LHCN-M2 (cell line): ENCODE results near the gene METRNL. TPM values are rescaled to one million over a fixed set of nuclear protein-coding genes. Genes with fewer than 3 reads are reported as not detected.
A peak's percentile ranks its signal among the peaks of the same experiment; 100 is the strongest.

Source experiments
- DNase-seq: peaks from one replicate; pipeline ENCODE4 v3.0.0-alpha.2; 2012; ENCODE audit warnings: low read depth
- total RNA-seq: library from RNA; depleted of rRNA; stranded (reverse); fragments of >200 nt; gene quantifications from 2 replicates; pipeline ENCODE4 v1.2.3, GENCODE V29; 2014

Gene METRNL
- total RNA-seq, 1 experiment from 2014 or later: 32.7 TPM

DNA sequence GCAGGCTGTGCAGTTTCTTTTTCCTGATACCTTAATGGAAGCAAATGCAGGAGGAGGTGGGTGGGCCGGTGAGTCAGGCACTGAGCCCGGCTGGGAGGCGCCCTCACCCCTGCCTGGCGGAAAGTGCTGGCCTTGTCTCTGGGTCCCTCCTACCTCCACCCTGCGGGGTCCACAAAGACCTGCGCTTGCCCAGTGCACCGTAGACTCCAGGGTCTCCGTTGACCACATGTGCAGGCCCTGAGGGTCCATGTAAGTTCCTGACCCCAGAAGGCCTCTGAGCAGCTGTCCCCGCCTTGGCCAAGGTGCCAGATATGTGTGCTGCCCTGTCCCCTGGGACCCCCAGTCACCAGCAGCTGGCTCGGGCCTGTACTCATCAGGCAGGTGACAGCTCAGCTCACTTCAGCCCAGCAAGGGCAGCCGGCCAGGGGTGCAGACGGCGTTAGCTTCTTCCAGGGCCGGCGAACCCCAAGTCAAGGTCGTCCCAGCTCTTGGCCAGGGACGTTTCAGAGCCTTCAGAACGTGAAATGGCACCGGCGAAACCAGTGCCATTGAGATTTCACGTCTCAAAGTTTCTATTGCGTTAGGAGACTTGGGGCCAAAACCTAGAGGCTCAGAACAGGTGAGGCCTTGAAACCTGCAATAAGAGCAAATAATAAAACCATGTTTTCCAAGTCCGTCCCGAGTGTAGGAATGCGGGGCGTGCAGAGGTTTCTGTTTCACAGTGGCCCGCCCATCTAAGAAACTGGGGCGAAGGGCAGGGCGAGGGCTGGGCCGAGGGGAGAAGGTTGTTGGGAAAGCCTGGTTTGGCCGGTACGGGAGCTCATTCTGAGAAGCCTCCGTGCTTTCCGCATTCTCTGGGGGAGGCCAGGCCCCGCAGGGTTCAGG, 12.1 kb downstream of the METRNL start:
- no peak for DNase-seq

DNA sequence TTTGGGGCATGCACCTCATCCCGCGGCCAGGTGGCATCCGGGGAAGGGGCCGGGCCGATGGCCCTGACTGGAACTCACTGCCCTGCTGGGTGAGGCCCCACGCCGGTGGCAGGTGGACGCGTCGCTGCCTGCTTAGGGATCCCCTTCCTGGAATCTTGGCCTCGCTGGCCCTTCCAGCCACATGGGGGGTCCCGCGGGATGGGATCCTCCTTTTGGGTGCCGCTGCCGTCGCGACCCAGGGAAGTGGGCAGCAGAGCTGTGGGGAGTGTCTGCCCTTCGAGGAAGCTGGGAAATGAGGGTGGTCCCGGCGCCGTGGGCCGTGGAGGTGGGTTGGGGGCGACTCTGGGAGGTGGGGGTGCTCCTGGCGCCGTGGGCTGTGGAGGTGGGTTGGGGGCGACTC, 12.8 kb downstream of the METRNL start:
- DNase-seq: no peak

DNA sequence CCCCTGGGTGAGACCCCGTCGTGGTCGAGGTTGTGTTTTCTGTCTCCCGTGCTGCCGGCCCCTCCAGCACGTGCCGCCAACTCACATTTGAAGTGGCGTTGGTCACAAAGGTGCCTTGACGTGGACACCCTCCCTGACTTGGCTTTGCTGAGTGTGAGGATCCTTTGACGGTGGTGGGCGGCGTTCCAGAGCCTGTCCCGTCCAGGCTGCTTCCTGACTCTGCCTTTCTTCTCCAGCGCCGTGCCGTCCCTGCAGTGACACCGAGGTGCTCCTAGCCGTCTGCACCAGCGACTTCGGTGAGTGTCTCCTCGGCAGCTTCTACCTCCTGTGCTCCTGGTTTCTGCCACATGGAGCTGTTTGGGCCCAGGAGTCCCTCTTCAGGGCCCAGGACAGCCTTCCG, 13.5 kb downstream of the METRNL start:
- no peak for DNase-seq

DNA sequence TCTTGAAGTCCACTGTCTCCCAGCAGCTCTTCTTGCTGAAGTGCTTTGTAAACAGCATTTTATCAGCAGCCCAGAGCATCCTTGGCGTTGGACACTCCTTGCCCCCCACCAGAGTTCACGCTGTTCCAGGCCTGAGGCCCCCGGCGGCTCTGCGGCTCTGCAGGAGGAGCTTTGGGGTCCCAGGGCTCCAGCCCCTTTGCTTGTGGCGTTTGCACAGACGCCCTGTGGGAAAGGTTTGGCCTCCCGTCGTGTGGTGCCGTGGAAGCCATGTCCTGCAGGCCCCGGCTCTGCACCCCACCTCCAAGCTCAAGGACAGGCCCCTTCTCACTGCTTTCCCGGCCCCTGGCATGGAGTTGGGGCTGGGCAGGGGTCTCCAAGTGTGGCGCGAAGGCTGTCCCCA, 14.1 kb downstream of the METRNL start:
- DNase-seq: no peak

DNA sequence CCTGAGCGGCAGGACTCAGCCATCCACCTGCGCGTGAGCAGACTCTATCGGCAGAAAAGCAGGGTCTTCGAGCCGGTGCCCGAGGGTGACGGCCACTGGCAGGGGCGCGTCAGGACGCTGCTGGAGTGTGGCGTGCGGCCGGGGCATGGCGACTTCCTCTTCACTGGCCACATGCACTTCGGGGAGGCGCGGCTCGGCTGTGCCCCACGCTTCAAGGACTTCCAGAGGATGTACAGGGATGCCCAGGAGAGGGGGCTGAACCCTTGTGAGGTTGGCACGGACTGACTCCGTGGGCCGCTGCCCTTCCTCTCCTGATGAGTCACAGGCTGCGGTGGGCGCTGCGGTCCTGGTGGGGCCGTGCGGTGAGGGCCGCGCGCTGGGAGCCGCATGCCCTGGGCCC, 14.9 kb downstream of the METRNL start:
- DNase-seq: no peak

DNA sequence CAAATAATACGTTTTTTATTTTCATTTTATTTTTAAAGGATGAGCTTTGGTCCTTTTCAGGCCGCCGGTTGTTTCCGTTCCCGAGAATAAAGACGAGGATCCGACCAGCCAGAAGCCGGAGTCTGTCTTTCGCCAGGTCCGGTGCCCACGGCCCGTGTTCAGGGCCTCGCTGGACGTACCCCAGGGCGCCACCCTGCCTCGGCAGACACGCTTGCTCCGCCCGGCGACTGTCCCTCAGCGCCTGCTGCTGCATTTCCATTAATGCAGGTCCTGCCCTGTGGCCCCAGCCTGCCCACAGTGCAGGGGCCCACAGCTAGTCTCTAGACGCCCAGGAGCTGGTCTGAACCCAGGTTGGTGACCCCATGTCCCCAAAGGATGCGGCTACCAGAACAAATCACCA, 15.6 kb downstream of the METRNL start:
- no peak for DNase-seq

DNA sequence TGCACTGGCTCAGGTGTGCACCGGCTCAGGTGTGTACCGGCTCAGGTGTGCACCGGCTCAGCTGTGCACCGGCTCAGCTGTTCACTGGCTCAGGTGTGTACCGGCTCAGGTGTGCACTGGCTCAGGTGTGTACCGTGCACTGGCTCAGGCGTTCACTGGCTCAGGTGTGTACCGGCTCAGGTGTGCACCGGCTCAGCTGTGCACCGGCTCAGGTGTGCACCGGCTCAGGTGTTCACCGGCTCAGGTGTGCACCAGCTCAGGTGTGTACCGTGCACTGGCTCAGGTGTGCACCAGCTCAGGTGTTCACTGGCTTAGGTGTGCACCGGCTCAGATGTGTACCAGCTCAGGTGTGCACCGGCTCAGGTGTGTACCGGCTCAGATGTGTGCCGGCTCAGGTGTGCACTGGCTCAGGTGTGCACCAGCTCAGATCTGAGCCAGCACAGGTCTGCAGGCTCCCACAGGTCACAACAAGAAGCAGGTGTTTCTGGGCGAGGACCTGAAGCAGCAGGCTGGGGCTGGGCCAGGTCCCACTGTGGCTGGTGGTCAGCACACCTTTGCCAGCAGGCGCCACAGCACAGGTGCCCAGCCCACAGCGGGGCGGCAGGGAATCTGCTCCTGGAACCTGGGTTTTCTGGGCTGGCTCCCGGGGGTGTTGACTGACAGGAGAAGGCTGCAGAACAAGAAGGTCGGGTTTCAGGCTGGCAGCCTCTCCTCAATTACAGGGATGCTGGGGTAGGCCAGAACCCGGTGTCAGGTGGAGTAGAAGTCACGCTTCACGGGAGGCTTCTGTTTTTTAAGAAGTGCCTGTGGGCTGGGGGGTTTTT, 17.2 kb downstream of the METRNL start:
- DNase-seq: no peak

DNA sequence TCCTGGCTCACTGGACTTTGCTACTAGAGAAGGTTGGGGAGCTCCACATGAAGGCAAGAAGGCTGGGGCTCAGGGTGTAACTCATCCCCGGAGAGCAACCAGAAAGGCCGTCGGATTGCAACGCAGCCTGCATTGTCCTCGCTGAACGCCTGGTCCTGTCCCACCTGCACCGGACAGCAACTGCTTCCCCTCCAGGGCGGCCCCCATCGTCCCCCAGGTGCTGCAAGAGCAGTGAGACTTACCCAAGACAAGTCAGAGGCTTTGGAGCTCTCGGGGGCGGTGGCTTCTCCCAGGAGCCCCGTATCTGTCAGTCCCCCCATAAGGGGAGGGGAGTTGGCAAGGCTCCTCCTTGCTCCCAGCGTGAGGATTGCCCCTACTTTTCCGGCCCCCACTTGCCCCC, 18.4 kb downstream of the METRNL start:
- DNase-seq: no peak

DNA sequence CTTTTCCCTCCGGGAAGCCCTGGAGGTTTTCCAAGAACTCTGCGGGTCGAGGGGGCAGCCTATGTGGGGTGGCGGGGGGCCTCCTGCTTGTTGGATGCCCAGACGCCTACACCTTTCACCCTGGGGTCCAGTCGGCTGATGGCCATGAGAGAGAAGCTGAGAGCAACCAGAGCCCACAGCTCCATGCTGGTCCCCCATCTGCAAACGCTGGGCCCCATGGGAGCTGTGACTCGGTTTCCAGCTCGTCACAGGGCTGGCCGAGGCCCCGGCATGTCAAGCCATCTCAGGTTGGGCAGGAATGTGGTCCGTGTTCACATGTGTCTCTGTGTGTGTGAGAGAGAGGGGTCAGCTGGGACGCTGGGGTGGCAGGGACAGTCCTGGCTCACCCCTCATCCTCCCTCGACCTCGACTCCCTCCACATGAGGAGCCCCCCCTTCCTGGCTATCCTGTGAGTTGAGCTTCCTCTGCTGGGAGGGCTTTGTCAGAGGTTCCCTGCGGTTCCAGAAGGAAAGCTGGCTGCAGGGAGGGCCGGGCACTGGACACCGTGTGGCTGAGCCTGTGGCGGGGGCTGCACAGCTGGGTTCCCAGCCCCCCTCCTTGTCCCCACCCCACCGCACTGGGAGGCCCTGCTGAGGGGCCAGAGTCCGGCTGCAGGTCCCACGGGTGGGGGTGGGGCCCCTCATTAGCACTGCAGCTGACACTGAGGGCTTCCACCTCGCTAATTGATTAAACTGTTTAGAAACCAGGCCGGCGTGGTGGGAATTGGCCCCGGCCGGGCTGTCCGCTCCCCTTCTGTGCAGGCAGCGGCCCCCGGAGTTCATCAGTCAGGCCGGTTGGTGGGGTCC, 19.1 kb downstream of the METRNL start:
- no peak for DNase-seq

DNA sequence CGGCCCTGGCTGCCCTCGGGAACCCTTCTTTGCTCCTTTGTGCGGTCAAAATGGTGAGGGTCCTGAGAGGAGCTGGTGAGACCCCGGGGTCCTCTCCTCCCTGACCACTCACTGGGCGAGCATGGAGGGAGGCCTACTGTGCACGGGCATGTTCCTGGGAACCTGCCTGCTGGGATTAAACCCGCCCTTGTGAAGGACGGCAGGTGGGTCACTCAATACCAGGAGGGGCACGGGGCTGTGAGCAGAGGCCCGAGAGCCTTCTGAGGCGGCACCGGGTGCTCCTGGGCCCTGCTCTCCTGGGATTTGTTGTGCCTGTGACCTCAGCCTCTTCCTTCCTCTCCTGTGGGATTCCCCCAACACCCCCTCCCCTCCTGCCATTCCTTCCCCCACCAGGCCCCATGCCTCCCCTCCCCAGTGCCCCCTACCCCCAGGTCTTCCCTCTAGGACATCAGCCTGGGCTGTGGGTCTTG, 19.7 kb downstream of the METRNL start:
- DNase-seq: no peak

DNA sequence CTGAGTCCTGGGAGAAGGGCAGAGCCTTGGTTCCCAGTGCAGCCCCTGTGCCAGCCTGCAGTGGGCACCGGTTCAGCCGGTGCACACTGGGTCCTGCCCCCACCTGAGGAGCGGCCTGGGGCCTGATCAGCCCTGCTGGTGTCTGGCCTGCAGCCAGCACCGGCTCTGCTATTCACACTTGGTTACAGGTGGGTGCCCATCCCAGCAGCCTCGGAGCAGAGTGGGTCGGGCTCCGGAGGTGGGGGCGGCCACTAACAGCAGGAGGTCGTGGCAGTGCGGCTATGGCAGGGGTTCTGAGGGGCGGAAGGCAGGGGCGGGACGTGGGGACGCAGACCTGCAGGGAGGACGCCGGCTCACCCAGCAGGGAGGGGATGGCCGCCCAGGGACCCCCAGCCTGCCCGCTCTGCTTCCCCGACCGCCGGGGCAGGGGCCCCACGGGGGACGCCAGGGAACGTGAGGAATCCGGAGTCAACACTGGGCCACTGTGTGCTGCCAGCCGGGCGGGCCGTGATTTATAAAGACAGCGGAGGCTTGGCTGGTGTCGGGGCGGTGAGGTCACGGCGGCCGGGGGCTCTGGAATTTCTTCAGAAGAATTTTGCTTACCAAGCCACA, 20.3 kb downstream of the METRNL start:
- DNase-seq: no peak

DNA sequence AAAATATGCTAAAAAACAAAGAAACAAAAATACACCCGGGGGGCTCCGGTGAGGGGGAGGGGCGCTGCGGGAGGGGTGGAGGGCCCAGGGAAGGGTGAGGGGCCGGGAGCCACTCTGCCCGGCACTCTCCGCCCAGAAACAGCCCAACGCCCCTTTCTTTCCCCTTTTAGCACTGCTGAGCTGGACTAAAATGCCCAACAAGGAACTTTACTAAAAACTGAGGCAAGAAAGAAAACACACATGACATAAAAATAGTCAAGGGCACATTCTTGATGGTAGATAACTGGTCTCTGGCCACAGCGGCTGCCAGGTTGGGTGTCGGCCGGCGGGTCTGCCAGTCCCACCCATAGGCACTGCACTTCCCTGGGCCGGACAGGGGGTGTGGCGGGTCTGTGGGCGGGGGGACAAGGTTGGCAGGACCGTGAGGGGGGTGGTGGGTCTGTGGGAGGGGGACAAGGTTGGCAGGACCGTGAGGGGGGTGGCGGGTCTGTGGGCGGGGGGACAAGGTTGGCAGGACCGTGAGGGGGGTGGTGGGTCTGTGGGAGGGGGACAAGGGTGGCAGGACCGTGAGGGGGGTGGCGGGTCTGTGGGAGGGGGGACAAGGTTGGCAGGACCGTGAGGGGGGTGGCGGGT, 20.9 kb downstream of the METRNL start:
- no peak for DNase-seq

DNA sequence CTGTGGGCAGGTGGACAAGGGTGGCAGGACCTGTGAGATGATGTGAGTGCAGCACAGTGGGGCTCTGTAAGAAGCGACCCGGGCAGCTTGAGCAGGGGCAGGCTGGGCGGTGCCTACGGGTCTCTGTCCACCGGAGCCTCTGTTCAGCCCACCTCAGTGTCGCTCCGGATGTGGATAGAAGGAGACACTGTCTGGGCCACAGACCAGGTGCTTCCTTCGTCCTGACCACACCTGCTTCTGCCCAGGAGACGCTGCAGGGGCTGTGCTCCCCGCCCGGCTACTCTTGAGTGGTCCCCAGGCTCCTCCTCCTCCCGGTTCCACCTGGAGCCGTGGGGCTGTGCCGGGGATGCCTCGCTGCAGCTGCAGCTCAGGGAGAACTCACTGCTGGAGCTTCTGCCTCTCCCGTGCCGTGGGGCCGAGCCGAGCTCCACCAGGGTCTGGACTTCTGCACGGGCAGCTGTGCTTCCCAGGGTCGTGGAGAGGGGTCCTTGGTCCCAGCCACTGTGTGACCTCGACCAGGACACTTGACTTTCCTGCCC, 21.5 kb downstream of the METRNL start:
- DNase-seq: no peak

DNA sequence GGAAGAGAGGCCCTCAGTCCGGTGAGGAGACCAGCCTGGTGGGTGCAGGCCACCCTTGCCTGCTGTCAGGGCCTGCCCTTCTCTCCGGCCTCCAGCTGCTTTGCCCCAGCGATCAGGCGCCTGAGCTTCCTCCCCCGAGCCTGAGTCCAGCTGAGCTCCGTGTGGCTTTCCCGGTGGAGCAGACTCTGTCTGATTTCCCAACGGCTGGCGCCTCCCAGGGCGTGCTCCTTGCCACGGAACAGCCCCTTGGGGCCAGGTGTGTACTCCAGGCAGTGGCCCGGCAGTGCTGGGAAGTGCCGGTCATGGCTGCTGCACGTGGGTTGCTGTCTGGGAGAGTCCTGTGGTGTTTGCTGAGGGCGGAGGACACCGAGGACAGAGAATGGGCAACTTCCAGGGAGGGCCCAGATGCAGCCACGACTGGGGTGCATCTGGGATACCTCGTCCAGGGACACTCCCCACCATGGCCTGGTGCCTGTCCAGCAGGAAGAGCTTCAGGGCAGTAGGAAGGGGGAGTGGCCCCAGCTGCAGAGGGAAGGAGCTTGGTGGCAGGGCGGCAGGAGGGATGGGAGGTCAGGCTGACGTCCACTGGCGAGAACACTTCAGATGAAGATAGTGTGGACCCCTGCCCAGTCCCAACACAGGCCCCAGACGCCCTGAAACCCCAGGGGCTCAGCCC, 22.5 kb downstream of the METRNL start:
- DNase-seq: no peak

DNA sequence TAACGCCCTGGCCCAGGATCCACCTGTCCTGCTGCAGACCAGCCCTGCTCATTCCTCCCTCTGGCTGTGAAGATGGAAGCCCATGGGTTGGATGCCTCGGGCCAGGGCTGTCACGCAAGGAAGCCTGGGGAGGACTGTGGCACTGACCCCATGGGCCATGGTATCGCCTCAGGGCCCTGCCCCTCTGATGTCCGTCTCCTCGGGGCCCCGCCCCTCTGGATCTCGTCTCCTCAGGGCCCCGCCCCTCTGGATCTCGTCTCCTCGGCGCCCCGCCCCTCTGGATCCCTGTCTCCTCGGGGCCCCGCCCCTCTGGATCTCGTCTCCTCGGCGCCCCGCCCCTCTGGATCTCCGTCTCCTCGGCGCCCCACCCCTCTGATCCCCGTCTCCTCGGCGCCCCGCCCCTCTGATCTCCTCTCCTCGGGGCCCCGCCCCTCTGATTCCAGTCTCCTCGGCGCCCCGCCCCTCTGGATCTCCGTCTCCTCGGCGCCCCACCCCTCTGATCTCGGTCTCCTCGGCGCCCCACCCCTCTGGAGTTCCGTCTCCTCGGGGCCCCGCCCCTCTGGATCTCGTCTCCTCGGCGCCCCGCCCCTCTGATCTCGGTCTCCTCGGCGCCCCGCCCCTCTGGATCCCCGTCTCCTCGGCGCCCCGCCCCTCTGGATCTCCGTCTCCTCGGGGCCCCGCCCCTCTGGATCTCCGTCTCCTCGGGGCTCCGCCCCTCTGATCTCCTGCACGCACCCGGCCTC, 24.0 kb downstream of the METRNL start:
- peak; percentile 52 for DNase-seq

DNA sequence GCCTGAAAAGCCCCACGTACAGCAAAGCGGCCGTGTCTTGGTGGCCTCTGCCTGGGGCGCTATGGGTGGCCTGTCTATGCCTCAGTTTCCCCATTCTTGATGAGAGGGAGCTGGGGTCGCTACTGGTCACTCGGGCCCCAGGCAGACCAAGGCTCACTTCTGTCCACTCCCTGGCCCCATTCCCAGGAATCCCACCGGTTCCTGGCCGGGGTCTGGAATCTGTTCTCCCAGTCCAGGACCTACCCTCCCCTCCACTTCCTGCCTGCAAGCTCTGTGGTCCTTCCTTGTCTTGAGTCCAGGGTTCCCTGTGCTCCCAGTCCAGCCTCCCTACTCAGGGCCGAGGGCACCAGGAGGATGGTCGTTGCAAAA, 24.5 kb downstream of the METRNL start:
- no peak for DNase-seq

DNA sequence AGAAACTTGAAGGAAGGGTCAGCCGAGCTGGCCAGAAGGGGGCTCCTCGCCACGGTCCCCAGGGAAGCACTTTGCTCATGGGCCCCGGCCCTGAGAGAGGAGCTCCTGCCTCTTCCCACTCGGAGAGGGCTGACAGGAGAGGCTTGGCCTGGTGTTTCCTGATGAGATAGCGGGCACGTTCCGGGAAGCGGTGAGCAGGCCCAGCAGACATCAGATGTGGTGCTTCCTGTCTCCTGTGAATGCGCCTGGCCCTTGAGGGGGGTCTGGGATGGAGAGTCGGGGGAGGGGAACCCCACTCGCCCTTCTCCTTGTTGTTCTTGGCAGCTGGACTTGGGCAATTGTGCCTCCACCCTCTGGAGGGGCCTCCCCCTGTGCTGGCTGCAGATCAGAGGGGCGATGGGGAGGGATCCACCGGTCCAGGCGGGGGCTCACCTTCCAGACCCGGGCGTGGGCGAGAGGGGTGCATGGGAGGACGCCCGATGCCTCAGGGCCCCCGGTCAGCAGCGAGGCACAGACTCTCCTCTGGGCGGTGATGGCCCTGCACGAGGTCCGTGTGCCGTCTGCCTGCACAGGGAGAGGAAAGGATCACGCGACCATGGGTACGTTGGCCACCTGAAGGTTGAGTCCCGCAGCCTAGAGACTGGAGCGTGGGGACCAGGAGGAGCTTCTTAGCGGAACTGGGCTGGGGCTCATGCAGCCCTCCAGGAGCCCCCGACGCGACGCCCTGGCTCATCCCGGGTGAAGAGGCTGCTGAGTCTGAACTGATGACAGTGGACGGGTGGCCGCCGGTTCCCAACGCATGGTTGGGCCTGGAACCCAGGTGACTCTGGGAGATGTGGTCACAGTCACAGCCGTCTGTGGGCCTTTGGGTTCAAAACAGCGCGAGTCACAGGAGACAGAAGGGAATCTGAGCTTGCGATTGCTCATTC, 25.4 kb downstream of the METRNL start:
- no peak for DNase-seq

DNA sequence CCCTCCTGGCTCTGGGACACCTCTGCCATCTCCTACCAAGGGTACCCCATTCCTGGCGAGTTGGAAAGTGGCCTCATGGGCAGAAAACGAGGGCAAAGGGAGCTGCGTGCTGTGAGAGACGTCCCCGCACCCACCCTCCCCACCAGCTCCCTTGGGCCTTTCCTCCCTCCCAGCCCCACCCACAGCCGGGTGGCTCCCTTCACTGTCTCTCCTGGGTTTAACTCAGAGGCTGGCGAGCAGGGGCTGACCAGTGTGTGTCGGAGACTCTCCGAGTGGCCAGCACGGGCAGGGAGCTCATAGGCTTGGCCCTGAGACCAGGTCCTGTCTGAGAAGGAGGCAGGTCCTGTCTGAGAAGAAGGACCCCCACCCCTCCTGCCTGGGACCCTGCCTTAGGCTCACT, 26.1 kb downstream of the METRNL start:
- DNase-seq: no peak
